GM21423 (cell line): ENCODE data around the gene ENOX1.

Experiments
- ATAC-seq: cut with Tn5 transposase; IDR thresholded peaks from one replicate; pipeline ENCODE4 v1.9.1; 2021; ENCODE audit warnings: mild to moderate bottlenecking, moderate library complexity; ENCODE audit not compliant: unreplicated experiment

Gene ENOX1

DNA sequence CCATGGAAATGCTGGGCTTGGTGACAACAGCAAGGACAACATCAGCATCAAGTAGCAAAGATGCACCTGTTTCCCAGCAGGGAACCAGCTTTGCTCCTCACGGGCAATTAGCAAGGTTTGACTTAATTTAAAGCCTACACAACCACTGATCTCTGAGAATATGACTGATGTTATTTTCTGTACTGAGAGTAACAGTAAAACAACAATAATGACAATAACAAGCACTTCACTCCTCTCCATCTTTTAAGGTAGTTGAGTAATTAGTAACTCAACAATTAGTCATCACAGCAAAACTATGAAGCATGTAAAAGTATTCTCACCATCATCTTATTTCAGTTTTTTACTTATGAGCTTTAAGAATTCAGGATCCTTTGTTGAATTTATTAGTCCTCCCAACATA is 37.3 kb downstream of the ENOX1 start:
- ATAC-seq, result no peak

- ATAC-seq, result no peak
These were observed 42.3 kb downstream of the ENOX1 start for GRCh38 chr13:43744261-43745031.

- no peak for ATAC-seq
These were observed 43.9 kb downstream of the ENOX1 start for GRCh38 chr13:43742911-43743310.

DNA sequence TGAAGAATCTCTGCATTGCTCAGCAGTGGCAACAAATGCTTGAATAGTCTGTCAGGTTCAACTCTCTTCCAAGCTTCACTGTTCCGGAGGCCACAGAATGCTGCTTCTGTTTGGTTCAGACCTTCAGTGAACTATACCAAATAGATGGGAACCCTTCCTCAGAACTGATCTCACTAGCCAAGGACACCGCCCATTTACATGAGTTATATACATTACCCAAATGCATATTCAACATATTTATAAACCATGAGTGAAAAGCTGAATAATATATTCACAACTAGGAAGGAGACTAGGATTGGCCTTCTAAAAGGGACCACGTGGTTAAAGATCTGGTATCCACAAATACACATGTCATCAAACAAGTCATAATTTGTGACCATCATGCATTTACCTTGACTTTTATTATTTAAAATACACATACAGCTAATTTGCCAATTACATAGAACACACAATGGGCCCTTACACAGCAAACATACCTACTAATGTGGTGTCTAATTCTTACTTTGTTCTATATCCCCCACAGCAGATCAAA is 49.3 kb downstream of the ENOX1 start:
- ATAC-seq, result no peak

- ATAC-seq, result no peak
These were observed 54.0 kb downstream of the ENOX1 start for GRCh38 chr13:43732726-43733125.

DNA sequence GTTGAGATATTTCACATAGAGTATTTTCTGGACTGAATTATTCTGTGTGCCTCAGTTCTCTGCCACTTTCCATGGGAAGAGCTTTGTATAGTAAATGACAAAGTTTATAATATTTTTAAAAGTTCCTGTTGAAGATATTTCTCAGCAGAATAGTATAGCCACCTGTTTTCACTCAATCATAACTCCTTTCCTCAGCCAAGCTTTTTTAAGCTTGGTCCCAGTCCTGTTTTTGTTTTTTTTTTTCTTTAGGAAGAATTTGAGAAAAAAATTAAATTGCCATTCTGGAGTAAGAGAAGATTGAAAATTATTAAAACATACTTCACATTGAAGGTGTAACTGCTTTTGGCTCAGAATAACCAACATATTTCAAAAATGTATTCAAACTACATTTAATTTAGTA is 55.5 kb downstream of the ENOX1 start:
- ATAC-seq, result no peak

- ATAC-seq, result no peak
These were observed 56.1 kb downstream of the ENOX1 start for GRCh38 chr13:43730642-43731041.

DNA sequence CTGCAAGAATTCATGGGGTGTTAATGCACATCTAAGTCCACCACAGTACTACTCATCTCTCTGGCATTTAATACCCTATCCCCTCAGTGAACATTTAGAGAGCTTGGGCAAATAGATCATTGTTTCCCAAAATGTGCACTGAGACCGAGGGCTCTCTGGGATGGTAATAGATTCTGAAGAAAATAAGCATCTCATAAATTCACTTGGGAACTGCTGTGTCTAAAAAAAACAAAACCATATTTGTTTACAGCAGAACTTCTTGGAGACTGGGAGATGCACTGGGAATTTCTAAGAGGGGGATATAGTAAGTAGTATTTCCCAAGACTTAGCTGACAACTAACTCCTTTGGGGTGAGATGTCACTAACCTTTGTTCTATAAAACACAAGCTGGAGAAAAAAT is 58.4 kb downstream of the ENOX1 start:
- no peak for ATAC-seq

- no peak for ATAC-seq
These were observed 58.9 kb downstream of the ENOX1 start for GRCh38 chr13:43727856-43728255.

- ATAC-seq, result no peak
These were observed 61.3 kb downstream of the ENOX1 start for GRCh38 chr13:43725460-43725859.

GRCh38 chr13:43720780-43721397 is 65.9 kb downstream of the ENOX1 start:
- no peak for ATAC-seq

DNA sequence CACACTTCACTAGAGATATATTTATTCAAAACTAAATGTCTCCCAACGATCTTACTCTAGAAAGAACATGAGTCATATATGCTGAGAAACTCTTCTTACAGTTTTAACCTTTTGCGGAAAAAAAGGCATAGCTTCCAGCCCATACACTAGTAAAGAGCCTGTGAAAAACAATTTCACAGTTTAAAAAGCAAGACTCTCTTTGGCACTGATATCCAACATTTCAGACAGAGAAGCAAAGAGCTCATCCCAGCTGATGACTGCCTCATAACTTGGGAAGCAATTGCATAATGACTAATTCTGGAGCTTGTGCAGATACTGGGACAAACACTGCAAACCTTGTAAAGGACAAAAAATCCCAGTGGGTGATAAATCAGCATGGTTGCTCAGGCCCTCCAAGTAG is 88.0 kb downstream of the ENOX1 start:
- no peak for ATAC-seq

- no peak for ATAC-seq
These were observed 88.8 kb downstream of the ENOX1 start for GRCh38 chr13:43698009-43698408.

DNA sequence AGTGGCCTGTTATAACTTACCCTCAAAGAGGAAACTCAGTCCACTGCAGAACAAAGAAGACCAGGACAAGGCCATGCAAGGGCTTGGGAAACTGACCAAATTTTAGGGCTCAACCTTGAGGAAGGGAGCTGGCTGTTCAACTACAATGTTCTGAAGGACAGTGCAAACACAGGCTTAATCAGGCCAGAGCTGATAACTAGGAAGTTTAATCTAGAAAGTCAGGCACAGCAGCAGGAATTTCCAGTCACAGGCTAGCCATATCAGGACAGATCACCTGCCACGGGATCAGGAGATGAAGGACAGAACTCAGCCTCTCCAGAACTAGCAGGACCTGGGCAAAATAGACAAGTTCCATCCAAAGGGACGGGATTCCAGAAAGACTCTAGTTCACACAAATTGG is 89.4 kb downstream of the ENOX1 start:
- no peak for ATAC-seq

- no peak for ATAC-seq
These were observed 92.6 kb downstream of the ENOX1 start for GRCh38 chr13:43694146-43694664.

- no peak for ATAC-seq
These were observed 93.1 kb downstream of the ENOX1 start for GRCh38 chr13:43693639-43694038.

DNA sequence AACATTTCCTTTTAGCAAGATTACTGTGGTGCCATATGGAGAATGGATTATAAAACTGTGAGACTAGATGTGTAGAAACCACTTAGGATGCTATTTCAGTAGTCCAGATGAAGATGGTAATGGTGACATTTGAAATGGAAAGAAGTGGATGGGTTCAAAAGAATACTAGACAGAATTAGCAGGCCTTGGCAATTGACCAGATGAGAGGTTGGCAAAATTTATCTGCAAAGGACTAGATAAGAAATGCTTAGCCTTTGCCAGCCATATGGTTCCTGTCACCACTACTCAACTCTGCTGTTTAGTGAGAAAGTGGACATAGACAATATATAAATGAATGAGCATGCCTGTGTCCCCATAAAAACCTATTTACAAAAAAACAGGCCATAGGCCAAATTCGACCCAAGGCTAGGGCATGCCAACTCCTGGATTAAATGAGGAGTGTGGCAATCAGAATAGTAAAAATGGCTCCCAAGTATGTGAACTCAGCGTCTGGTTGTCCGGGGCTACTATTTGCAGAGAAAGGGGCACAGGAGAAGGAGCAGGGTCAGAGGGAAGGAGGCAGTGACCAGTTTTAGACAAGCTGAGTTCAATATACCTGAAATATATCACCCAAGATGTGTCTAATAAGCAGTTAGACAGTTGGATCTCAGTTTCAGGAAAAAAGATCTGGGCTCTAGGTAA is 98.4 kb downstream of the ENOX1 start:
- ATAC-seq, result no peak

DNA sequence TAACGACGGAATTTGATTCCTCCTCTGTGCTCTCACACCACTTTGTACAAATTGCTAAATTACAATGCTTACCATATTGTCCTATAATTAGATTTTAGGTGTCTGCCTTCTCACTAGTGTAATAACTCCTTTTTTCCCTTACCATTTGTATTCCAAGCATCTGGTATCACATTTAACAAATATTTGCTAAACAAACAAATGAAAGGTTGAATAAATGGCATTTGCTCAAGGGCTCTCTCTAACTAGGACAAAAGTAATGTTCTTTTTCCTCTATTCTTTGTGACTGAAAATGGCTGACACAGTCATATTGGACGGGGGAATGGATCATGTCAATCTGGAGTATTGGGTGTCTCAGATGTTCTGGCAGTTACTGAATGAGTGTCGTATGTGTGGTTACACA is 99.7 kb downstream of the ENOX1 start:
- no peak for ATAC-seq

- ATAC-seq, result no peak
These were observed 100.2 kb downstream of the ENOX1 start for GRCh38 chr13:43686557-43686956.

DNA sequence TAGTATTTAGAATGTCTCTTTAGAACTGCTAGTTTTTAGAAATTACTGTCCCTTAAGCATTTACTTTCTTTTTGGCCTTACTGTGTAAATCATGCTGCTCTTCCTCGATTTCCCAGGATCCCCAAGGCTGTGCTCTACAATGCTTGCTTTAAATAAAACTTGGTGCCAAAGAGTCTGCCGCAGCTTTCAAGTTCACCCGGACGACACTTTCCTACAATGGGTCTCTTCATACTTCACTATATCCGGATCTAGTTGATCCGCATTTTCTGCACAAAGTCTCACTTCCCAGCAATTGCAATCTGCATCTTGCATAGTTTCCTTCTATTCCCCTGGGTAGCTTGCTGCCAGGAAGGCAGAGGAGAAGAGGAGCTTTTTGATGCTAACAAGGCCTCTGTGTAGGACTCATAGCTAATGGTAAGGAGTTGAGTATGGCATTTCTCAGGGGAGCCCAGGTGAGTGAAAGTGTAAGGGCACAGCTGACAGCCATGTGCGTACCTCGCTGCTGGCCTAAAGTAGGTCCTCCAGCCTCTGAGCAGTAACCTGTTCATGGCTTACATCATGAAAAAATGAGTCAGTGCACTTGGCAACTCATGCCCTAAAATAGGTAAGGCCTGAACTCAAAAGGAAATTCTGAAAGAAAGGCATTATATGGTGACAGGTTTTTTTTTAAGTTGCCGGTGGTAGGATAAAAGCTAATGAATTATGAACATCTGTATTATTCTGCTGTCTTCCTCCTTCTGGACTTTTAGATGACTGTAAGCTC is 101.6 kb downstream of the ENOX1 start:
- no peak for ATAC-seq

GRCh38 chr13:43682701-43683100 is 104.1 kb downstream of the ENOX1 start:
- ATAC-seq, result no peak
